Measurements from ENCODE around the gene DOCK2. TPM values are rescaled to one million over a fixed set of nuclear protein-coding genes. Genes with fewer than 3 reads are reported as not detected.

DOCK2 gene
- total and polyA plus RNA-seq, 2 of the 8 experiments (the other 6 are each of a cell fraction or from before 2014, with no cell fraction given), result 3.9 to 5.7 TPM

GRCh38 chr5:169862391-169862811 is 225.3 kb downstream of the DOCK2 start:
- no peak overlapping the region for H2AFZ ChIP-seq (ENCODE audit: low read length)
- no peak overlapping the region for H3K4me3 ChIP-seq (ENCODE audit: extremely low read depth in 1 of 4, insufficient read depth in 2 of 4, low read depth in 3 of 4, low read length in 4 of 4)
- no peak overlapping the region for H2BK20ac ChIP-seq (ENCODE audit: low read length)
- no peaks in the 10 kb centered on the region for H3K79me2 ChIP-seq (ENCODE audit: control insufficient read depth in 1 of 2, insufficient read depth in 2 of 2, low read length in 2 of 2)
- no peak overlapping the region for H3K23ac ChIP-seq (ENCODE audit: insufficient read length)
- ChIA-PET CTCF (ENCODE audit: partially characterized antibody) (interaction anchor here (1.2 to 2.6 kb wide), 2 partner anchors 10 to 35 kb away, joined by 3 to 7 read pairs; no protein-coding TSS in a partner anchor), POLR2A (ENCODE audit: partially characterized antibody) (no interaction called here)
- no peaks in the 10 kb centered on the region for H3K4me1 ChIP-seq (replicated peaks in 1 of 4; ENCODE audit: control insufficient read depth in 3 of 4, insufficient read depth in 4 of 4, low read length in 3 of 4)
- H4K91ac ChIP-seq (replicated peaks; ENCODE audit: insufficient read length, low read length), result no peak overlapping the region
- WGBS, 2 experiments (ENCODE audit: extremely low coverage in 1 of 2, insufficient coverage in 1 of 2, insufficient read length in 1 of 2, insufficient replicate concordance in 2 of 2, low coverage in 1 of 2, low lambda C conversion rate in 2 of 2, missing lambda C conversion rate in 1 of 2), result 89% methylated on average over 4 of the region's 4 CpGs; no CpG with 5 or more reads in 1 of the 2 experiments
- H3K9ac ChIP-seq (replicated peaks in 1 of 4; ENCODE audit: extremely low read depth in 1 of 4, low read depth in 3 of 4, low read length in 3 of 4), result no peak overlapping the region
- TF ChIP-seq SIRT6 (IDR thresholded peaks at IDR 0.05; ENCODE audit: low read length) (no peak), E2F6 (IDR thresholded peaks at IDR 0.05) (no peak), SRF (IDR thresholded peaks at IDR 0.05; ENCODE audit: low read depth, low read length) (no peak), CHD1 (IDR thresholded peaks at IDR 0.05; ENCODE audit: low read depth, low read length) (no peak), MAFK (IDR thresholded peaks at IDR 0.05; ENCODE audit: low read depth, low read length) (no peak), USF2 (IDR thresholded peaks at IDR 0.05; ENCODE audit: low read length) (no peak), SP2 (IDR thresholded peaks at IDR 0.05; ENCODE audit: low read length) (no peak), GABPA (IDR thresholded peaks at IDR 0.05; ENCODE audit: borderline replicate concordance, insufficient read depth, low read length) (no peak), ATF3 (IDR thresholded peaks at IDR 0.05; ENCODE audit: insufficient read depth, low read depth, low read length) (no peak)
- H3K9me3 ChIP-seq (ENCODE audit: insufficient read depth in 2 of 2, low read depth in 1 of 2, low read length in 1 of 2), result no peaks in the 10 kb centered on the region
- FAIRE-seq (no peak), DNase-seq (ENCODE audit: low read depth in 1 of 2, low spot score in 2 of 2) (no peak)
- H3K27me3 ChIP-seq (replicated peaks in 1 of 4; ENCODE audit: control insufficient read depth in 3 of 4, extremely low read depth in 1 of 4, insufficient read depth in 3 of 4, low read length in 3 of 4), result no peaks in the 10 kb centered on the region
- H2BK12ac ChIP-seq (ENCODE audit: low read depth, low read length), result no peak overlapping the region
- H3K4ac ChIP-seq (replicated peaks; ENCODE audit: insufficient read length, low read depth, low read length), result no peak overlapping the region
- H2BK15ac ChIP-seq (ENCODE audit: low read length), result no peak overlapping the region
- H2BK5ac ChIP-seq (ENCODE audit: low read depth, low read length), result no peak overlapping the region
- H4K20me1 ChIP-seq (replicated peaks in 1 of 2; ENCODE audit: control insufficient read depth in 1 of 2, insufficient read depth in 2 of 2, low read length in 2 of 2), result no peaks in the 10 kb centered on the region
- no peaks in the 10 kb centered on the region for H3K79me1 ChIP-seq (ENCODE audit: low read depth, low read length)
- no peak overlapping the region for H2BK120ac ChIP-seq (replicated peaks; ENCODE audit: low read depth, low read length)
- H3K23me2 ChIP-seq (ENCODE audit: low read depth, low read length), result no peaks in the 10 kb centered on the region
- H3K27ac ChIP-seq (ENCODE audit: low read depth, low read length), result no peak overlapping the region
- H3K36me3 ChIP-seq (ENCODE audit: control insufficient read depth in 2 of 4, insufficient read depth in 4 of 4, low read length in 3 of 4), result no peaks in the 10 kb centered on the region; a peak in 1 of 8 replicates
- H3K18ac ChIP-seq (ENCODE audit: extremely low read depth, low read length), result no peak overlapping the region
- no peak overlapping the region for H4K8ac ChIP-seq (ENCODE audit: extremely low read depth, insufficient read depth, low read length)
- H3K4me2 ChIP-seq (ENCODE audit: insufficient read depth in 1 of 2, low read depth in 2 of 2, low read length in 2 of 2), result no peak overlapping the region
- no peak overlapping the region for H3K56ac ChIP-seq (replicated peaks; ENCODE audit: insufficient read length, low read depth, low read length)
- H2AK5ac ChIP-seq (ENCODE audit: low read depth, low read length), result no peak overlapping the region
- H4K5ac ChIP-seq (ENCODE audit: insufficient read length, low read depth, low read length), result no peak overlapping the region
- no peak overlapping the region for H3K14ac ChIP-seq (ENCODE audit: insufficient read length)
